GM18511 (cell line): ENCODE results near the gene USP31.

Experiments used
- ATAC-seq: cut with Tn5 transposase; IDR thresholded peaks from one replicate; pipeline ENCODE4 v1.9.1; 2021; ENCODE audit warnings: mild to moderate bottlenecking, moderate library complexity; ENCODE audit not compliant: unreplicated experiment

The USP31 gene

DNA sequence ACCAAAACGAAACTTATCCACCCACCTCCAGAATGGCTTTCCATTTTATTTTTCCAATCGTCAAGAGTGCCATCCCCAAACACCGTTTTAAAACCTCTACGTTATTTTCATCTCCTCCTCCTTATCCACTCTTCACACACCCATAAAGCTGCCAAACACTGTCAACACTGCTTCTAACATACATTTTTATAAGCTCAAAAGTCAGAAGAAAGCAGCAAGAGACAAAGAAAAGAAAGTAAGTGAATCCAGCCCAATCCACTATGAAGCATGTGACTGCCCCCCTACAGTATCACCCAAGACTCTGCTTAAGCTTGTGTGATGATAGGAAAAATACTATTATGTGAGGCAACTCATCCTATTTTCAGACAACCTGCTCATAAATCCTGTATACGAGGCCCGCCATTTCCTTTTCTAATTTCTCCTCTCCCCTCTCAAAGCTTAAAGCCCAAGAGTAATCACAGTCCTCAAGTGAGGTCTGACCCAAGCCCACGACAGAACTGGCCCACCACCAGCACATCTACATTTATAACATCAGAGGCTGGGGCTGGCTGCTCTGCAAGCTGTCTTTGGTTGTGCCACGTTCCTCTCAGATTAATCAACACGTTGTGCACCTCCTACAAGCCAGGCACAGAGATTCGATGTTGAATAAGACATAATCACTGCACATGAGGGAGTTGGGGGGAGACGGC lies 16.3 kb downstream of the USP31 start:
- no peak for ATAC-seq

DNA sequence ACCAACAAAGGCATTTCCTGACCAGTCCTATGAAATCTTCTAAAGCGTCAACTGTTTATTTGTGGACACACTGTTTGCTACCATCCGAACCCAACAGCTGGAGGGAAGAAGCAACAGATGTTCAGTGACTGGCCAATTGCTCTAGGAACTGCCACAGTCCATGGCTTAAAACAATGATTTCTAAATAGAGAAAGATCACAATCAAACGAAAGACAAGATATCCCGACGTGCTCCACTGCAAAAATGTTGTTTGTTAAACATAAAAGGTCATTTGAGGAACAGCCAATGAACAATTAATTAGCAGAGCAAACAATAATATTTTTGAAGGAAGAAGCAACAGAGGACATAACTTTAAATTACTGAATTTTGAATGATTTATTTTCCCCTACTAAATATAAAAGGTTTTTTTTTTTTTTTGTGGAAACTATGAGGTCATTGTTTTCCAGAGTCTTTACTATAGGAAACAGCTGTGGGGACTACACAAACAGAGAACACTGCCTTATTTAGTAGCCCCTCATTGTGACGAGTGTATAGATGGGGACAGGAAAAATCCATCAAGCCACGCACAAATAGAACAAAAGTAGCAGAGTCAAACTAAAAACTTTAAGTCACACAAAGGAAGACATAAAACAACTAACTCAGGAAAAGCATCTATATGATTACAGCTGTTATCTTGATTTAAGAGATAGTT lies 17.2 kb downstream of the USP31 start:
- ATAC-seq: no peak

DNA sequence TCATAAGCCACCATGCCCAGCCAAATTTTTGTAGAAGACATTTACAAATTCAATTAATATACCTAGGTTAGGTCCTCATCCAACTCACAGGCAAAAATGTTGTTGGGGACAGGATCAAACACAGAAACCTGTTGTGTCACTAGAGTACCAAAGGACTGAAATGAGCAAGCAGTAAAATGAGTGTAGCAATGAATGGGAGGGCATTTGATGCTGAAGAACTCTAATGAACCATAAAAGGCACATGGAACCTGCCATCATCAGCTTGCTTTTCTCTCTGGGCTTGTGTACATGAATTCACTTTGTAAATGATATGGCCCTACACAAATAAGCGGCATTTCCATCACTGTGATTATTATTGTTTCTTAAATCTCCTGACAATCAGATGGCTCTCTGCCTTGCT lies 17.8 kb downstream of the USP31 start:
- no peak for ATAC-seq

DNA sequence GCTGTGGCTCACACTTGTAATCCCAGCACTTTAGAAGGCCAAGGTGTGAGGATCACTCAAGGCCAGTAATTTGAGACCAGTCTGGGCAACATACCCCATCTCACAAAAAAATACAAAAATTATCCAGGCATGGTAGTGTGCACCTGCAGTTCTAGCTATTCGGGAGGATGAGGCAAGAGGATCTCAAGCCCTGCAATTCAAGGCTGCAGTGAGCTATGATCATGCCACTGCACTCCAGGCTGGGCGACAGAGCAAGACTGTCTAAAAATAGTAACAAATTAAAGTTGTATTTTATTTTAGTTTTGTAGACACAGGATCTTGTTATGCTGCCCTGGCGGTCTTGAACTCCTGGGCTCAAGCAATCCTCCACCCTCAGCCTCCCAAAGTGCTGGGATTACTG lies 18.2 kb downstream of the USP31 start:
- ATAC-seq: no peak

DNA sequence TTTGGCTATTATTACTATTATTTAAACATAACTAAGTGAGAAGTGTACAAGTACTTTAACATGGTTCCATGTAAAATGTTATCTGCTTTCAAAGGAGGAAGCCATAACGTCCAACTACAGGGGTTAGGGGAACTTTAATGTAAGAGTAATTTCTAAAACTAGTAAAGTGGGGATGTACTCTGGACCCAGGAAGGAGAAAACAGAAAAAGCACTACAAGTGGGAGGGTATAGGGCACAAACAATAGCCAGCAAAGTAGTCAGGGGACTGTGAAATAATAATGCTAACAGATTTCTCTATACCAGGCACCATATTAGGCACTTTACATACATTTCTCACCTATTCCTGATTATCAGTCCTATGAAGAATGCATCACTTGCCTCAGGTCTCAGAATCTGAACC lies 19.6 kb downstream of the USP31 start:
- ATAC-seq: no peak

DNA sequence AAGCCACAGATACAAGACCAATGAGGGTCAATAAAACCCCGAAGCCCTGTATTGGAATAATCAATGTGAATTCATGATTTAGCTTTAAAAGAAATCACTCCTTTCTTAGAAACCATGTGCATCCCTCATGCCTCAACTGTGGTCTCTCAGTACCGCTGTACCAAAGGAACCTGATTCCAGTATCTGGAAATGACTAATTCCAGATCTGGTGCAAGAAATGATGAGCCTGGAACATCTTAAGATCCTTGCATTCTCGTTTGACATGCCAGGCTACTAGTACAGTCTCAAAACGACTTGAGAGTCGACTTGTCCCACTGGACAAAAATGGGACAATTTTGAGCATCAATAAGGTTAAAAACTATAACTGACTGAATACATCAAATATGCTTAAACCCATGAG lies 21.2 kb downstream of the USP31 start:
- ATAC-seq: no peak

DNA sequence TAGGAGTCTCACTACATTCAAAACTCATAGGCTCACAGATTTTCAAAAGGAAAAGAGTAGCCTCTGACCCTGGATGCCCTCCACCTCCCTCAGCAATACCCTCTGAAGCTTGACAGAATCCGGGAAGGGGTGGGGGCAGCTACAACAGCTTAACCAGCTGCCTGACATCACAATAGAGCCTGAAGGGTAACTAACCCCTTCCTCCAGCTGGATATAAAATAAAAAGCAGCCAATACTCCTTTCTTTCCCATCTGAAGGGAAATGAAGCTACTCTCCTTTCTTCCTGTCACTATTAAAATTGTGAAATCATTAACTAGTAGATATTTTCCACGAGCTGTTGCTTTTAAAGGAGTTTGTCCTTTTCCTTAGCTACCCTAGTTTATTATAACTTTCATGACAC lies 24.0 kb downstream of the USP31 start:
- ATAC-seq: no peak

DNA sequence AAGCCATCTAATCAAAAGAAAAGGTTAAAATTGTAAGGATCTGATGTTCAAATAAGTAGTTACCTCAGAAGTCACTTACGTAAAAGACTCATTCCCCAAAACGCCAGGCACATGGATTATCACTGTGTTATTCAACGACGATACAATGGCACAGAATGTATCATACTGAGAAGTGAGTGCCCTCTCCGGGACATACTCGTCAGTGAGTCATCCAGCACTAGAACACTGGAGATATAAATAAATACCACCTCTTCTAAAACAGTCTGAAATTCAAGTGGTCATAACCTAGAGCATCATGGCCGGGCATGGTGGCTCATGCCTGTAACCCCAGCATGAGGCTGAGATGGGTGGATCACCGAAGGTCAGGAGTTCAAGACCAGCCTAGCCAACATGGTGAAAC lies 24.9 kb downstream of the USP31 start:
- ATAC-seq: no peak

DNA sequence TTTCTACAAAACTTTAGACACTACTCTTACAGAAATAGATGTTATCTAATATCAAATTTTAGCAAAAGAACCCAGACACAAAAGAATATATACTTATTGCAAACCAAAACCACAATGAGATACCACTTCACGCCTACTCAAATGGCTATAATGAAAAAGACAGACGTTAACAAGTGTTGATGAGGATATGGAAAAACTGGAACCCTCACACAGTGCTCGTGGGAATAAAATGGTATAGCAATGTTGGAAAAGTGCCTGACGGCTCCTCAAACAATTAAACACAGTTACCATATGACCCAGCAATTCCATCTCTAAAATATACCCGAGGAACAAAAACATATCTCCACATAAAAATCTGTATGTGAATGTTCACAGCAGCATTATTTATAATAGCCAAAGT lies 27.1 kb downstream of the USP31 start:
- ATAC-seq: no peak

DNA sequence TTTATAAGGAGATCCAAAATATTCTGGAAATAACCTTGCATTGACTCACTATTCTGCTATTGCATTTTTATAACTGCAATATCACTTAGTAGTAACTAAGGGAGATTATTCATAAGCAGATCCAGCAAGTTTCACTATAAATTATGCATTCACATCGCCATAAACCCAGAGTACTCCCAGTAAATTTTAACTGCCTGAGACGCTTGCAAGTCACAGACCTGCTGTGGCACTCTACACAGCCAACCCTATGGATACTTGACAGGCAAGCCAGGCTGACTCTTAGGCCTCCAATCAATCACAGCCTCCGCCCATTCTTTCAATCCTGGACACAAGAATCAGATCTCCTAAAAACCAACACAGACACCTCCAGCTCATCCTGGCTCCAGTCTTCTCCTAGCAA lies 28.2 kb downstream of the USP31 start:
- no peak for ATAC-seq

DNA sequence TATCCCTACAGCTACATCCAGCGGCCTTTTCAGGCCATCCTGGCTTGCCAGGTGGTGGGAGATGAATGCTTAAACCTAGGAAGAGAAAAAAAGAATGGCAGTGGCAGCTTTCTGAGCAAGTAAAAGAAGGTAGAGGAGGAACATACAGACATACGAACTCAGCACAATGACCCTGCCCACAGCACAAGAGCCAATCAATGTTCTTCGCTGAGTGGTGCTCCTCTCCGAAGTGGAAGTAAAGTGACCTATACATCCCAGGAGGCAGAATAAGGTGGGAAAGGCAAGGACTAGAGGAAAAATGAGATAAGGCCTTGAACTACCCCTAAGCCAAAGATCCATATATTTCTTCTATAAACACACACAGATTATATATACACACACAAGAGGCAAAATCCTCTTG lies 28.7 kb downstream of the USP31 start:
- ATAC-seq: no peak

DNA sequence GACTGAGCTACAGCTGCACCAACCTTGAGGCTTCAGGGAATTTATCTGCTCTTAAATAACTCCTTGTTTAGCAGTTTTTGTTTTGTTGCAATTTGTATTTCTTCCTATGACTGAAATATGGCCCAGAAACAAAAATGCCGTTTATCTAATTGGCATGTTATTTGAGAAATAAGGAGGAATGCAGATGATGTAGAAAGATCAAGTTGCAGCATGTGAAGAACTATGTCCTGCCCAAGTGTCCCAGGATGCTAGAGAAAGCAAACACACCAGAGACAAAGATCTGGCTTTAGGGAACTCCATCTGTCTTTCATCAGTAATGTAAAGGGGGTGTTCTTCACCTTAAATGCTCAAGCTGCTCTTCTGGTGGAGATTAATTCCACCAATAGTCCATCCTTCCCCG lies 29.7 kb downstream of the USP31 start:
- ATAC-seq: no peak

DNA sequence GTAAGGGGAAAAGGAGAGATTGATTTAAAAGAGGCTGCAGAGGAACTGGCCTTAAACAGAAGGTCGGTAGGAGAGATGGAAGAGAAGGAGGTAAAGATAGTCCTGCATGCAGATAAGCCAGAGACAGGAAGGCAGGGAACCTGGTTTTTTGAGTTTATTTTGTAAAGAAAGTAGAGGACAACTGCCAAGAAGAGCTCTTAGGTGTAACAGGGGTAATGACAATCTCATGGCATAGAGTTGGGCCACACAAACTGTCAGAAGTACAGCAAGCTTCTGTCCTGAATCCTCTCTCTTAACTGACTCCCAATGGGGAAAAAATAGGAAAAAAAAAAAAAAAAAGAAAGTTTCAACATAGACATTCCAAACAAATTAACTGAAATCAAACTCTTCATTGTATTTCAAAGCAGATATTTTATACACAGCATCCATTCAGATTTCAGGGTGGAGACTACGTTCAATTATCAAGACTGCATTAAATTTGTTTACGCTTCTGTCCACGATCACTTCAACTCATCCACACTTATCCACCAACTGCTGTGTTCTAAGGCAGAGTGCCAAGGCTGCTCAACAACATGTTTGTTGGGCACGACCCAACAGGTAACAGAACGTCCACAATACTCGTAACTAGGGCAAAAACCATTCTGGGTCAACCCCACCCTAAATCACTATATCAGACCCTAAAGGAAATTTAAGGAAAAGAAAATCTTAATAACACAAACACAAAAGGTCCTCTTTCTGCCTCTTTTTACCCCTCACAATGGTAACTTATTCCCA lies 34.9 kb downstream of the USP31 start:
- no peak for ATAC-seq

DNA sequence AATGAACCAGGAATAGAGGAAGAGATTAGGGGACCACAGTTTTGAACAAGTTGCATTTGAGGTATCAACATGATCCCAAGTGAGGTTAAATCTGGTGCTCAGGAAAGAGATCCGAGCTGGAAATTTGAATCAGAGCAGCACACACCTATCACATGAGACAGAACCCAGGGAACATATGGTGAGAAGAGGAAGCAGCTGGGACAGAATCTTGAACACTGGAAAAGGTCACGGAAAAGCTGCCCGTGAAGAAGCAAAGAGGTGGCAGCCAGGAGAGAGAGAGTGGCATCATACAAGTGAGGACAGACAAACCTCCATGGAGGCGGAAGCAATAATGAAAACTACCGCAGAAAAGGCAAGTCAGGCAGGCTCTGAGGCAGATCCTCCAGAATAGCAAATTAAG lies 36.1 kb downstream of the USP31 start:
- no peak for ATAC-seq

DNA sequence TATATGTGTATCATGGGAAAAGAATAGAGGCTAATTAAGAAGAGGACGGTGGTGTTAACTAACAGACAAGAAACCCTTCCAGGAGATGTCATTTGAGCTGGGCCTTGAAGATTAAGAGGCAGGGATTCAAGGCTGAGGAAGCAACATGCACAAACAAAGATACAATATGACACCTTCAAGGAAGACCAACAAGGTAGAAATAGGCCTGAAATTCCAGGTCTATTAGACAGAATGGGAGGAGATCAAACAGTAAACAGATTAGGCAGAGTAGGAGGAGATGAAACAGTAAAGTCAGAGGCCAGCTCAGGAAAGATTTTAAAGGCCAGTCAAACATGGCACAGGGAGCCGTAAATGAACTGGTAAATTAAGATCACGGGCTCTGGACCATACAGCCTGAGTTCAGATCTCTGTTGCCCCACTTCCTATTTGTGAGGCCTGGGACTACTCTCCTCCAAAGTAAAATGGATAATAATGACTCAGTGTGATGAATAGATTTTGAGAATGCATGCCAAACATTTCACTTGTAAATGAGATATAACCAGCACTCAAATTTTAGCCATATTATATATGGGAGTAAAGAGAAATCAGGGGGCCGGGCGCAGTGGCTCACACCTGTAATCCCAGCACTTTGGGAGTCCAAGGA lies 38.9 kb downstream of the USP31 start:
- no peak for ATAC-seq

DNA sequence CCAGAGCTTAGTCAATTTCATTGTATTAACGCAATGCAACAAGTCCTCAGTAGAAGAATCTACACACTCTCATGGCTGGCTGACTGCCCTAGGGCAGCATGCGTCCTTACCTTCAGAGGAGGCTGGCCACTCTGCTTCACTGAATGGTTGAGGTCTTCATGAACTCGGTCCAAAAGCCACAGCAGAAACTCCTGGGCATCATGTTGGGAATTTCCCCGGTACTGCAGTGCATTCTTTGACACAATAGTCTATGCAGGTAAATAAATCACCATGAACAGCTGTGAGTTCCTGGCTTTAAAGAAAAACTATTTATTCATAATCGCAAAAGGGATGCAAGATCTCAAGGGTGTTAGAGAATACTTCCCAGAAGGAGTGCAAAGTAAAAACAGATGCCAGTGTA lies 41.3 kb downstream of the USP31 start:
- no peak for ATAC-seq

DNA sequence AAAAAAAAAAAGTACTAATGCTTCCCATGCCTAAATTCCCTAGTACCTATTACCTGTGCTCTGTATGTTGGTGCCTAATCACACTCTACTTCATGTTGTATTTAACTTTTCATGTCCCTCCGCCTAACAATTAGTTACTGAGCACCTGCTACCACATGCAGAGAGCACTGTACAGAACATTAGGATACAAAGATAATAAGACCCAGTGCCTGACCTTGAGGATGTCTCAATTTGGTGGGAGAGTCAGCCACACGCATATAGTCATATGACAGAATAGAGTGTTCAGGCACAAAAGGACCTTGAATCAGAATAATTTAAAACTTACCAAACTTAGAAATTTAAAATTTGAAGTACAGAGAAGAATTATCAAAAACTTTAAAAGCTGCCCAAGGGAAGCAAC lies 42.1 kb downstream of the USP31 start:
- no peak for ATAC-seq

DNA sequence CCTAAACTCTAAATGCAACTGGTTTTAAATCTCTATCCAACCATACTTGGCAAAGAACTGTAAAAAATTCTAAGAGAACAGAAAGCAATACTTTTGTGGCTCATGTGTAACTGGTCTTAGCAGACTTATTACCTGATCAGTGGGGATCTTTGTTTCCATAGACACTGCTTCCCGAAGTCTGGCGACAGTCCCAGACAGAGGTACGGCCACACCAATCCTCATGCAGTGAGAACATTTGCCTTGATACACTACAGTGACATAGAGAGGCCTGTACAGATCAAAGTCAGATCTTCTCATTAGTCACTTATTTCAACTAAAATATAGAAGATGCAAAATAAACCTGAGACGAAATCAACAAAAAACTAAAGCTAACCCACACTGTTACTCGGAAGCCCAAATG lies 43.9 kb downstream of the USP31 start:
- no peak for ATAC-seq

DNA sequence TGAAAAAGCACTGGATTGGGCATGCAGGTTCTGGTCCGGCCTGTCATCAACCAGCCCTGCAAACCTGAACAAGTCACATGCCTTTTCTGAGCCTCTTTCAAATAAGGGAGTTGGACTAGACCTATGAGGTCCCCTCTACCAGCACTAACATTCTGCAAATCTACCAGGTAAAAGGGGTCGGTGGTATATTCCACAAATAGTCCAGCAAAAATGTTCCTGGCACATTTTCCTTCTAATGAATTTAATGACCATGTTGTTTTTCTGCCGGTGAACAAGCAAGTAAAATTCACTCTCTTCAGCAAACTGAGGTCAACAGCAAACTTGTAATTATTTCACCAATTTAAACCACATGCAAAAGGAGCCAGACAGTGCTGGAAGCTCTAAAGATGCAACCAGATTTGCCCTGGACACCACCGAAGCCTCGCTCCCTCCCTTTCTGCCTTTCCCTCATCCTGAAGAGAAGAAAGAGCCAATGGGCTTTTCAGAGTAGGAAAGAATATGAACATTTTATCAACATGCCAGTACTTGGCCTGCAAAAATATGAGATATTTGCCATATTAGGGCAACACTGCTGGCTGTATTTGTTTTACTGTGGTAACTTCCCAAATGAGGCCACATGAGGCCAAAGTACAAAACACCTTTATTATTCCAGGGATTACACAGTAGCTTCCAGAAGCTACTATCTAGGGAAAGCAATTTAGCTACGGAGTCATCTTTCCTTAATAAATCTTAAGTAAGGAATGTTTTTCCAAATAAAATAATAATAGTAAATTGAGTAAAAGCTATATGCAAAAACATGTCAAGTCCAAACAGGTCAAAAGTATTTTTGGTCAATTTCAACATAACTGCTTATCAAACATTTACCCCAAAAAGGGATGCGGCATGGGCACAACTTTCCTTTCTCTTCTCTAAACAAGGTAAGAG lies 45.0 kb downstream of the USP31 start:
- ATAC-seq: no peak

DNA sequence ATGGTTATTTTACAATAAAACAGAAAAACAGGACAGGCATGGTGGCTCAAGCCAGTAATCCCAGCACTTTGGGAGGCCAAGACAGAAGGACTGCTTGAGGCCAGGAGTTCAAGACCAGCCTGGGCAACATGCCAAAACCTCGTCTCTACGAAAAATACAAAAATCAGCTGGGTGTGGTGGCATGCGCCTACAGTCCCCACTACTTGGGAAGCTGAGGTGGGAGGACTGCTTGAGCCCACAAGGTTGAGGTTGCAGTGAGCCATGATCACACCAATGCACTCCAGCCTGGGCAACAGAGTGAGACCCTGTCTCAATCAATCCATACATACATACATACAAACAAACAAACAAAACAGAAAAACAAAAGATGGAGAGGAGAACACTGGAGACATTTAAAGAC lies 45.6 kb downstream of the USP31 start:
- ATAC-seq: no peak
